GM18861 (cell line): Measurements from ENCODE around the gene NPTX2.

Source experiments
- ATAC-seq: cut with Tn5 transposase; IDR thresholded peaks from one replicate; pipeline ENCODE4 v1.9.1; 2021; ENCODE audit not compliant: unreplicated experiment

Gene NPTX2

GRCh38 chr7:98653601-98654310 is 36.7 kb downstream of the NPTX2 start:
- ATAC-seq: no peak

- ATAC-seq: no peak
Measured at GRCh38 chr7:98654524-98655272, 37.6 kb downstream of the NPTX2 start.

GRCh38 chr7:98655611-98656010 is 38.5 kb downstream of the NPTX2 start:
- no peak for ATAC-seq

- ATAC-seq: no peak
Measured at GRCh38 chr7:98656899-98657298, 39.8 kb downstream of the NPTX2 start.

GRCh38 chr7:98657736-98658135 is 40.7 kb downstream of the NPTX2 start:
- no peak for ATAC-seq

GRCh38 chr7:98659756-98660155 is 42.7 kb downstream of the NPTX2 start:
- no peak for ATAC-seq

GRCh38 chr7:98661607-98662006 is 44.5 kb downstream of the NPTX2 start:
- ATAC-seq: no peak

GRCh38 chr7:98662289-98662688 is 45.2 kb downstream of the NPTX2 start:
- no peak for ATAC-seq

- no peak for ATAC-seq
Measured at GRCh38 chr7:98664882-98665281, 47.8 kb downstream of the NPTX2 start.

- no peak for ATAC-seq
Measured at GRCh38 chr7:98668255-98668654, 51.2 kb downstream of the NPTX2 start.

GRCh38 chr7:98669329-98670000 is 52.4 kb downstream of the NPTX2 start:
- no peak for ATAC-seq

- no peak for ATAC-seq
Measured at GRCh38 chr7:98670186-98670585, 53.1 kb downstream of the NPTX2 start.

GRCh38 chr7:98671733-98672331 is 54.7 kb downstream of the NPTX2 start:
- no peak for ATAC-seq

GRCh38 chr7:98674461-98674860 is 57.4 kb downstream of the NPTX2 start:
- ATAC-seq: no peak

- no peak for ATAC-seq
Measured at GRCh38 chr7:98674881-98675280, 57.8 kb downstream of the NPTX2 start.

GRCh38 chr7:98678215-98678614 is 61.1 kb downstream of the NPTX2 start:
- ATAC-seq: no peak
